IMR-90 (cell line): Measurements from ENCODE around the gene PDE11A. TPM values are rescaled to one million over a fixed set of nuclear protein-coding genes. Genes with fewer than 3 reads are reported as not detected.

Experiments used
- ATAC-seq: fragments of 200-7000 bp; cut with Tn5 transposase; 2 replicates; pipeline ENCODE4 v1.9.1; 2020; ENCODE audit warnings: low read depth, mild to moderate bottlenecking, moderate library complexity
- BruUV-seq: library from RNA; stranded (reverse); fragments of 400-500 nt; replicated peaks from 2 replicates; lab custom pipeline; 2021; lab: Mats Ljungman, UMichigan
- CTCF ChIA-PET: fragments of 300-600 bp; formaldehyde crosslinking; extraction: SDS; loops from one replicate; lab custom pipeline; 2021; ENCODE audit warnings: antibody characterized with exemption; lab: Yijun Ruan, JAX
- POLR2A ChIA-PET: fragments of 300-600 bp; sonication (Branson Sonifier 250); formaldehyde crosslinking; loops from one replicate; lab custom pipeline; 2022; ENCODE audit warnings: antibody characterized with exemption; ENCODE audit not compliant: unreplicated experiment; lab: Charles Lee
- DNase-seq: peaks from one replicate; pipeline ENCODE4 v3.0.0; 2013
- H2AFZ ChIP-seq: replicated peaks from 2 replicates; pipeline ENCODE3; 2013; ENCODE audit warnings: low read length, mild to moderate bottlenecking; ENCODE audit not compliant: poor library complexity
- H2AK5ac ChIP-seq: 2 replicates; pipeline ENCODE4 v1.6.1; 2013; ENCODE audit warnings: low read depth, low read length, inconsistent platforms
- H2AK9ac ChIP-seq: replicated peaks from 2 replicates; pipeline ENCODE3; 2013; ENCODE audit warnings: mild to moderate bottlenecking, low read depth, low read length, moderate library complexity; ENCODE audit not compliant: poor library complexity
- H2BK120ac ChIP-seq: 2 replicates; pipeline ENCODE4 v1.6.1; 2013; ENCODE audit warnings: low read depth, low read length, inconsistent platforms
- H2BK15ac ChIP-seq: 3 replicates; pipeline ENCODE4 v1.6.1; 2013; ENCODE audit warnings: low read depth, low read length, inconsistent platforms
- H2BK20ac ChIP-seq: 2 replicates; pipeline ENCODE4 v1.6.1; 2013; ENCODE audit warnings: low read depth, mild to moderate bottlenecking, inconsistent platforms, low read length, moderate library complexity
- H2BK5ac ChIP-seq: 2 replicates; pipeline ENCODE4 v1.6.1; 2013; ENCODE audit warnings: mild to moderate bottlenecking, low read depth, low read length, inconsistent platforms; ENCODE audit not compliant: poor library complexity, severe bottlenecking
- H3K14ac ChIP-seq: replicated peaks from 2 replicates; pipeline ENCODE4 v1.6.1; 2013; ENCODE audit warnings: low read depth, low read length, inconsistent platforms
- H3K18ac ChIP-seq: 2 replicates; pipeline ENCODE4 v1.6.1; 2013; ENCODE audit warnings: low read depth, low read length, control low read depth
- H3K23ac ChIP-seq: 2 replicates; pipeline ENCODE4 v1.6.1; 2013; ENCODE audit warnings: low read depth, low read length, inconsistent platforms
- H3K27ac ChIP-seq: 2 replicates; pipeline ENCODE4 v1.5.1; 2013; ENCODE audit warnings: mild to moderate bottlenecking, control low read depth, low read length; ENCODE audit not compliant: insufficient read depth
- H3K27me3 ChIP-seq: 2 replicates; pipeline ENCODE4 v1.6.1; 2013; ENCODE audit warnings: low read length; ENCODE audit not compliant: control insufficient read depth, insufficient read depth
- H3K36me3 ChIP-seq: 2 replicates; pipeline ENCODE4 v1.6.1; 2013; ENCODE audit warnings: low read length, mixed read lengths; ENCODE audit not compliant: control insufficient read depth, insufficient read depth
- H3K4ac ChIP-seq: 2 replicates; pipeline ENCODE4 v1.6.1; 2013; ENCODE audit warnings: low read depth, low read length, inconsistent platforms
- H3K4me1 ChIP-seq: 2 replicates; pipeline ENCODE4 v1.6.1; 2013; ENCODE audit warnings: low read length, mixed read lengths; ENCODE audit not compliant: control insufficient read depth, insufficient read depth
- H3K4me2 ChIP-seq: 2 replicates; pipeline ENCODE4 v1.6.1; 2013; ENCODE audit warnings: low read depth, mild to moderate bottlenecking, control low read depth, low read length, moderate library complexity
- H3K4me3 ChIP-seq: 2 replicates; pipeline ENCODE4 v1.5.1; 2013; ENCODE audit warnings: low read depth, mild to moderate bottlenecking, control low read depth, low read length, moderate library complexity; ENCODE audit not compliant: insufficient read depth
- H3K56ac ChIP-seq: 2 replicates; pipeline ENCODE4 v1.6.1; 2013; ENCODE audit warnings: low read length, inconsistent platforms; ENCODE audit not compliant: insufficient read depth; ENCODE audit errors: extremely low read depth
- H3K79me1 ChIP-seq, 2 experiments: 2 replicates each; pipeline ENCODE4 v1.6.1; 2013; ENCODE audit warnings: low read length in 2 of 2, inconsistent platforms in 1 of 2, low read depth in 1 of 2
- H3K9ac ChIP-seq: 2 replicates; pipeline ENCODE4 v1.6.1; 2013; ENCODE audit warnings: low read depth, low read length, control low read depth
- H3K9me1 ChIP-seq: 2 replicates; pipeline ENCODE4 v1.6.1; 2013; ENCODE audit warnings: low read length, inconsistent platforms; ENCODE audit not compliant: insufficient read depth
- H3K9me3 ChIP-seq: 2 replicates; pipeline ENCODE4 v1.6.1; 2013; ENCODE audit warnings: low read length; ENCODE audit not compliant: control insufficient read depth, insufficient read depth
- H4K20me1 ChIP-seq: 2 replicates; pipeline ENCODE4 v1.6.1; 2013; ENCODE audit warnings: low read length, inconsistent platforms; ENCODE audit not compliant: insufficient read depth
- H4K5ac ChIP-seq: 2 replicates; pipeline ENCODE4 v1.6.1; 2013; ENCODE audit warnings: mild to moderate bottlenecking, low read depth, low read length, control low read depth
- H4K8ac ChIP-seq, 2 experiments: 2 replicates each; pipeline ENCODE4 v1.6.1; 2013; ENCODE audit warnings: low read depth in 2 of 2, low read length in 2 of 2, control low read depth in 1 of 2, inconsistent platforms in 1 of 2
- H4K91ac ChIP-seq: 2 replicates; pipeline ENCODE4 v1.6.1; 2013; ENCODE audit warnings: low read depth, low read length, inconsistent platforms; ENCODE audit not compliant: insufficient read depth
- BHLHE40 ChIP-seq: fragments of 150-350 bp; IDR thresholded peaks from 2 replicates; pipeline ENCODE4 v1.6.1; 2016; ENCODE audit warnings: mild to moderate bottlenecking, low read depth, low read length
- CEBPB ChIP-seq: IDR thresholded peaks from 2 replicates; pipeline ENCODE4 v1.6.1; 2012; ENCODE audit warnings: low read depth, low read length, improper control_type of control experiment
- CHD1 ChIP-seq: IDR thresholded peaks from 2 replicates; pipeline ENCODE4 v1.6.1; 2012; ENCODE audit warnings: low read depth, low read length, improper control_type of control experiment
- FOS ChIP-seq: fragments of 150-350 bp; IDR thresholded peaks from 2 replicates; pipeline ENCODE4 v1.6.1; 2016; ENCODE audit warnings: low read depth, low read length
- MAFK ChIP-seq: IDR thresholded peaks from 2 replicates; pipeline ENCODE4 v1.6.1; 2012; ENCODE audit warnings: low read depth, low read length, improper control_type of control experiment
- MAZ ChIP-seq: IDR thresholded peaks from 2 replicates; pipeline ENCODE4 v1.6.1; 2012; ENCODE audit warnings: low read depth, mild to moderate bottlenecking, low read length, improper control_type of control experiment, moderate library complexity, borderline replicate concordance
- MXI1 ChIP-seq: IDR thresholded peaks from 2 replicates; pipeline ENCODE4 v1.6.1; 2012; ENCODE audit warnings: low read depth, mild to moderate bottlenecking, low read length, moderate library complexity, borderline replicate concordance
- NFE2L2 ChIP-seq: fragments of 150-350 bp; IDR thresholded peaks from 2 replicates; pipeline ENCODE4 v1.6.1; 2016; ENCODE audit warnings: low read depth, mild to moderate bottlenecking, low read length
- POLR2A ChIP-seq: IDR thresholded peaks from 2 replicates; pipeline ENCODE4 v1.6.1; 2012; ENCODE audit warnings: mild to moderate bottlenecking, low read depth, low read length
- RAD21 ChIP-seq: IDR thresholded peaks from 2 replicates; pipeline ENCODE4 v1.6.1; 2012; ENCODE audit warnings: low read length, improper control_type of control experiment
- RCOR1 ChIP-seq: IDR thresholded peaks from 2 replicates; pipeline ENCODE4 v1.6.1; 2012; ENCODE audit warnings: mild to moderate bottlenecking, low read length, improper control_type of control experiment; ENCODE audit not compliant: insufficient replicate concordance
- RFX5 ChIP-seq: IDR thresholded peaks from 2 replicates; pipeline ENCODE4 v1.8.0; 2012; ENCODE audit warnings: low read depth, mild to moderate bottlenecking, low read length, moderate library complexity
- SMC3 ChIP-seq: fragments of 150-350 bp; IDR thresholded peaks from 2 replicates; pipeline ENCODE4 v1.6.1; 2016; ENCODE audit warnings: low read depth, mild to moderate bottlenecking, antibody characterized with exemption, low read length, moderate library complexity
- WGBS, 2 experiments: methylation state at CpG; one replicate each; pipeline versions ENCODE4 v1.1.5 to v1.1.7; 2013; ENCODE audit warnings: missing lambda C conversion rate in 2 of 2; ENCODE audit not compliant: insufficient read length in 1 of 2; ENCODE audit errors: extremely low coverage in 2 of 2; 5-methylcytosine and 5-hydroxymethylcytosine counted together
- dilution Hi-C: fragments of 300-500 bp; cut with HindIII; formaldehyde crosslinking; loops from one replicate; pipeline ENCODE4 v1.14.3; 2018; ENCODE audit warnings: low sequenced_read_pairs; ENCODE audit not compliant: unreplicated experiment
- in situ Hi-C: fragments of 300-500 bp; cut with MboI; formaldehyde crosslinking; loops from 3 replicates; pipeline ENCODE4 v1.14.3; 2019; ENCODE audit warnings: low sequenced_read_pairs, inconsistent platforms, mixed read lengths
- intact Hi-C: fragments of 100-400 bp; cut with micrococcal nuclease; formaldehyde crosslinking; loops from 2 replicates; pipeline ENCODE4 v1.10.0; 2022
- polyA plus RNA-seq, 3 experiments: library from polyadenylated mRNA; depleted of rRNA; stranded (reverse); fragments of >200 nt; gene quantifications; 2 replicates each; pipeline ENCODE4 v1.2.3, GENCODE V29; 2012; ENCODE audit warnings: low replicate concordance in 1 of 3
- total RNA-seq: library from RNA; depleted of rRNA; stranded (reverse); fragments of >200 nt; gene quantifications from 2 replicates; pipeline ENCODE4 v1.2.3, GENCODE V29; 2012
- TF ChIP-seq, protein P1 (sequence below): fragments of 150-350 bp; IDR thresholded peaks from 2 replicates; pipeline ENCODE4 v1.6.1; 2016; ENCODE audit warnings: low read depth, mild to moderate bottlenecking, low read length, moderate library complexity, borderline replicate concordance
- TF ChIP-seq, protein P2 (sequence below): fragments of 150-350 bp; IDR thresholded peaks from 2 replicates; pipeline ENCODE4 v1.6.1; 2017; ENCODE audit warnings: mild to moderate bottlenecking, antibody characterized with exemption, low read length, low read depth
- TF ChIP-seq, protein P3 (sequence below): conservative IDR thresholded peaks from 2 replicates; pipeline ENCODE4 v1.5.1; 2012; ENCODE audit warnings: mild to moderate bottlenecking, low read depth, low read length, improper control_type of control experiment

The PDE11A gene
- total and polyA plus RNA-seq, 2 of the 4 experiments (the other 2 are of a cell fraction) = 0.21 to 0.72 TPM

DNA sequence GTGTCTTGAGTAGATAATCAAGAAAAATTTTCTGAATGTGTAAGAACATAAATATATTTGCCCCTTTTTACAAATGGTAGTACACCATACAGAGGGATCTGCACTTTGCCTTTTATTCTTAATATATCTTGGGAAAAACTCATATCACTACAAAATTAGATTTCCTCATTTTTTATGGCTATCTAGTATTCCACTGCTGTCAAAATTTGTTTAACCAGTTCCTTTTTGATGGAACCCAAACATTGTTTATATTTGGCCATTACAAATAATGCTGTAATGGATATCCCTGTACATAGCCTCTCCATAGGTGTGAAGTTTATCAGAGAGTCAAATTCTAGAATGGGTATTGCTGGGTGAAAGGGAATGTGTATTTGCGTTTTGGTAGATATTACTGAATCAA lies 436.9 kb downstream of the PDE11A start:
- H3K23ac ChIP-seq = no peak overlapping the region
- no peaks in the 10 kb centered on the region for H3K9me3 ChIP-seq
- H3K14ac ChIP-seq = no peak overlapping the region
- no peak overlapping the region for H3K4me2 ChIP-seq
- no peak overlapping the region for H3K27ac ChIP-seq
- no peak overlapping the region for H3K18ac ChIP-seq
- no peak overlapping the region for H2BK20ac ChIP-seq
- no peak overlapping the region for H4K91ac ChIP-seq
- dilution Hi-C loops = no loop called here
- H3K9me1 ChIP-seq = no peaks in the 10 kb centered on the region
- no peak overlapping the region for H2AK5ac ChIP-seq
- H3K36me3 ChIP-seq = no peaks in the 10 kb centered on the region
- H2AFZ ChIP-seq = no peak overlapping the region
- no CpG with 5 or more reads among the region's 1 CpG for WGBS, 2 experiments
- no peaks in the 10 kb centered on the region for H3K4me1 ChIP-seq
- H4K5ac ChIP-seq = no peak overlapping the region
- no peak overlapping the region for H2BK120ac ChIP-seq
- H4K20me1 ChIP-seq = no peaks in the 10 kb centered on the region
- H2BK5ac ChIP-seq = no peak overlapping the region
- no peak overlapping the region for H4K8ac ChIP-seq
- no peak overlapping the region for H3K4ac ChIP-seq
- POLR2A ChIA-PET = no interaction called here
- DNase-seq (no peak), ATAC-seq (no peak)
- no peaks in the 10 kb centered on the region for H3K27me3 ChIP-seq
- intact Hi-C loops = no loop called here
- no peak overlapping the region for H2BK15ac ChIP-seq
- no TSS peak for BruUV-seq
- TF ChIP-seq BHLHE40 (no peak), NFE2L2 (no peak), CEBPB (no peak), RCOR1 (no peak), MAFK (no peak), RFX5 (no peak), RAD21 (no peak), MAZ (no peak), POLR2A (no peak), SMC3 (no peak), FOS (no peak), CHD1 (no peak), MXI1 (no peak)
- TF ChIP-seq, protein P1, sequence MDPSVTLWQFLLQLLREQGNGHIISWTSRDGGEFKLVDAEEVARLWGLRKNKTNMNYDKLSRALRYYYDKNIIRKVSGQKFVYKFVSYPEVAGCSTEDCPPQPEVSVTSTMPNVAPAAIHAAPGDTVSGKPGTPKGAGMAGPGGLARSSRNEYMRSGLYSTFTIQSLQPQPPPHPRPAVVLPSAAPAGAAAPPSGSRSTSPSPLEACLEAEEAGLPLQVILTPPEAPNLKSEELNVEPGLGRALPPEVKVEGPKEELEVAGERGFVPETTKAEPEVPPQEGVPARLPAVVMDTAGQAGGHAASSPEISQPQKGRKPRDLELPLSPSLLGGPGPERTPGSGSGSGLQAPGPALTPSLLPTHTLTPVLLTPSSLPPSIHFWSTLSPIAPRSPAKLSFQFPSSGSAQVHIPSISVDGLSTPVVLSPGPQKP = no peak
- TF ChIP-seq, protein P2, sequence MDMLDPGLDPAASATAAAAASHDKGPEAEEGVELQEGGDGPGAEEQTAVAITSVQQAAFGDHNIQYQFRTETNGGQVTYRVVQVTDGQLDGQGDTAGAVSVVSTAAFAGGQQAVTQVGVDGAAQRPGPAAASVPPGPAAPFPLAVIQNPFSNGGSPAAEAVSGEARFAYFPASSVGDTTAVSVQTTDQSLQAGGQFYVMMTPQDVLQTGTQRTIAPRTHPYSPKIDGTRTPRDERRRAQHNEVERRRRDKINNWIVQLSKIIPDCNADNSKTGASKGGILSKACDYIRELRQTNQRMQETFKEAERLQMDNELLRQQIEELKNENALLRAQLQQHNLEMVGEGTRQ = no peak
- TF ChIP-seq, protein P3, sequence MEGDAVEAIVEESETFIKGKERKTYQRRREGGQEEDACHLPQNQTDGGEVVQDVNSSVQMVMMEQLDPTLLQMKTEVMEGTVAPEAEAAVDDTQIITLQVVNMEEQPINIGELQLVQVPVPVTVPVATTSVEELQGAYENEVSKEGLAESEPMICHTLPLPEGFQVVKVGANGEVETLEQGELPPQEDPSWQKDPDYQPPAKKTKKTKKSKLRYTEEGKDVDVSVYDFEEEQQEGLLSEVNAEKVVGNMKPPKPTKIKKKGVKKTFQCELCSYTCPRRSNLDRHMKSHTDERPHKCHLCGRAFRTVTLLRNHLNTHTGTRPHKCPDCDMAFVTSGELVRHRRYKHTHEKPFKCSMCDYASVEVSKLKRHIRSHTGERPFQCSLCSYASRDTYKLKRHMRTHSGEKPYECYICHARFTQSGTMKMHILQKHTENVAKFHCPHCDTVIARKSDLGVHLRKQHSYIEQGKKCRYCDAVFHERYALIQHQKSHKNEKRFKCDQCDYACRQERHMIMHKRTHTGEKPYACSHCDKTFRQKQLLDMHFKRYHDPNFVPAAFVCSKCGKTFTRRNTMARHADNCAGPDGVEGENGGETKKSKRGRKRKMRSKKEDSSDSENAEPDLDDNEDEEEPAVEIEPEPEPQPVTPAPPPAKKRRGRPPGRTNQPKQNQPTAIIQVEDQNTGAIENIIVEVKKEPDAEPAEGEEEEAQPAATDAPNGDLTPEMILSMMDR = no peak
- CTCF ChIA-PET = no interaction called here
- no peak overlapping the region for H3K56ac ChIP-seq
- H3K79me1 ChIP-seq = no peaks in the 10 kb centered on the region
- in situ Hi-C loops = no loop called here
- no peak overlapping the region for H2AK9ac ChIP-seq
- no peak overlapping the region for H3K4me3 ChIP-seq
- no peak overlapping the region for H3K9ac ChIP-seq
